ENCODE measurements around the gene CRHR1.

- TF ChIP-seq CTCF (IDR thresholded peaks at IDR 0.05; ENCODE audit: low read depth, low read length) = no peak
- TF ChIP-seq EZH2phosphoT487 (IDR thresholded peaks at IDR 0.05; ENCODE audit: low read depth) = no peak
These were observed 83.6 kb downstream of the CRHR1 start for GRCh38 chr17:45867702-45868101.

Measured in OCI-LY3 (cell line).